HG03432 (cell line): ENCODE data around the gene TNFRSF12A.
"Not testable (repeated sequence)": the region's sequence is repeated elsewhere in the genome, so short reads cannot be mapped to it uniquely, and the experiment has no call there.

Source experiments
- ATAC-seq: cut with Tn5 transposase; IDR thresholded peaks from one replicate; pipeline ENCODE4 v1.9.1; 2021; ENCODE audit warnings: mild to moderate bottlenecking, moderate library complexity; ENCODE audit not compliant: unreplicated experiment

Gene TNFRSF12A

DNA sequence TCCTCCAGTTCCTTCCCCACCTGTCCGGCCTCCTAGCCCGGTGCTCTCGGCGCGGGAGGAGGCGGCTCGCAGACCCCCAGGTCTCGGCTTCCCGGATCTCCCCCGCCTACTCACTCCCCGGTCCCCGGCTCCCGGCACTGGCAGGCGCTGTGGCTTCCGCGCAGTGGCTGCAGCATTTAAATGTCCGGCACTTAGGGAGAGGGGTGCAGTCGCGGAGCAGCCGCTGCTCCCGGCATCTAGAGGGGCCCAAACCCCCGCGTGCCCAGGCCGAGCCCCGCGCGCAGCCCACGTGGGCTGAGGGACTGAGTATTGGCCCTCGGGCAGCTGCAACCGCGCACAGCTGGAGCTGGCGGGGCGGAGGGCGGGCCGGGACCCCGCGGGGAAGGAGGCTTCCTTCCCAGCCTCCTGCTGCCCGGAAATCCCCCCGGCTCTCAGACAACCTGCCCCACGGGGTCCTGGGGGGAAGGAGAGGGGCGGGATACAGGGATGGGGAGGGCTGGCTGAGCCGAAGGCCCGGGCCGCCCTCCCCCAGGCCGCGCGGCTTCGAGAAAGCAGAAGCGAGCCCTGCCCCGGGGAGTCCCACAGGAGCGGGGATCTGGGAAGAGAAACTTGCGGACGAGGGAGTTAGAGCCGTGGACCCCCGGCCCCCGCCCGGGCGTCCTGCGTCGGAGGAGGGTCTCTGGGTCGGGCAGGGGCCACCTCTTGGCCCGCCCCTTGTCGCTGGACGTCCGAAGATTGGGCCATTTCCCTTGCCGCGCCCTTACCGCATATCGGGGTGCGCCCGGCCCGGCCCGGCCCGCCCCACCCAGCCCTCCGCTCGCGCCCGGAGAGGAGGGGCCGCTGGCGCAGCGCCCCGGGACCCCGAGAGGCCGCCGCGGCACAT is 25.8 kb downstream of the TNFRSF12A start, which contains the start of gene MMP25:
TSS of gene MMP25 (plus strand) at position 804 of the 883 bp plus-strand sequence. CDS start 357 bp downstream, outside the sequence.
- ATAC-seq = no peak

DNA sequence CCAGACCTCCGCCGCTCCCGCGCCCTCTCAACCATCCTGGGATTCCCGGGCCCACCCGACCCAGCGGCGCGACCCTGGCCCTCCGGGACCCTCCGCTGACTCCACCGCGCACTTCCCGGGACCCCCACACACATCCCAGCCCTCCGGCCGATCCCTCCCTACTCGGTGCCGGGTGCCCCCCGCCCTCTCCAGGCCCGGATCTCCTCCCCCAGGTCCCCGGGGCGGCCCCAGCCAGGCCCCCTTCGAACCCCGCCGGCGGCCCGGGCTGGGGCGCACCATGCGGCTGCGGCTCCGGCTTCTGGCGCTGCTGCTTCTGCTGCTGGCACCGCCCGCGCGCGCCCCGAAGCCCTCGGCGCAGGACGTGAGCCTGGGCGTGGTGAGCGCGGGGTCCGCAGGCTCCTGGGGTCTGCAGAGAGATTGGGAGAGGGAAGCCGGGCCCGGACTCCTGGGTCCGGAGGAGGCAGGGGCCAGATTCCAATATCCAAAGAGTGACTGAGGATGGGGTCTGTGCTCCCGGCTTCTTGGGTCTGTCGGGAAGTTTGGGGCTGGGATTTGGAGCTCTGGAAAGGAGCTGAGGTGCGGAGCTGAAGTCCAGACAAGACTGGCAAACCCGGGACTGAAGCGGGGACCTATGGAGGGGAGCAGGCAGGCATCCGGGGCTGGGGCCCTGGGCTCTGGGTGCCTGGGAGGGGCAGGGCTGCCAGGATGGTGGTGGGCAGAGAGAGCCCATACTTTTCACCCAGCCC is 26.6 kb downstream of the TNFRSF12A start:
- ATAC-seq = no peak

DNA sequence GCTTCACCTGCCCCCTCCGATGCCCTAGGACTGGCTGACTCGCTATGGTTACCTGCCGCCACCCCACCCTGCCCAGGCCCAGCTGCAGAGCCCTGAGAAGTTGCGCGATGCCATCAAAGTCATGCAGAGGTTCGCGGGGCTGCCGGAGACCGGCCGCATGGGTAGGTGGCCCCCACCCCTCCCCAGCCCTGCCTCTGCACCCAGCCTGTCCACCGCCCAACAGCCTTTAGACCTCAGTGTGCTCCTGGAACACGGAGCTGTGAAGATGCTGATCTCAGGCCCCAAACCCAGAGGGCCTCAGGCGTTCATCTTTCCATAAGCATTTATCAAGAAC is 27.2 kb downstream of the TNFRSF12A start:
- ATAC-seq = no peak

DNA sequence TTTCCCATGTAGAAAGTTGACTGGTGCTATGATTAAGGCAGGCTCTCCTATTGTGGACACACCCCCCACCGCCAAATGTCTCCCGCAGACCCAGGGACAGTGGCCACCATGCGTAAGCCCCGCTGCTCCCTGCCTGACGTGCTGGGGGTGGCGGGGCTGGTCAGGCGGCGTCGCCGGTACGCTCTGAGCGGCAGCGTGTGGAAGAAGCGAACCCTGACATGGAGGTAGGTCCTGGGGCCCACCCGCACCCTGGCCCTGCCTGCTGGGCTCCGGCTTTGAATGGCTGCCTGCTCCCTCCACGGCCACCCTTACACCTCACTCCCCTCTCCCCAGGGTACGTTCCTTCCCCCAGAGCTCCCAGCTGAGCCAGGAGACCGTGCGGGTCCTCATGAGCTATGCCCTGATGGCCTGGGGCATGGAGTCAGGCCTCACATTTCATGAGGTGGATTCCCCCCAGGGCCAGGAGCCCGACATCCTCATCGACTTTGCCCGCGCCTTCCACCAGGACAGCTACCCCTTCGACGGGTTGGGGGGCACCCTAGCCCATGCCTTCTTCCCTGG is 29.8 kb downstream of the TNFRSF12A start:
- ATAC-seq = no peak

DNA sequence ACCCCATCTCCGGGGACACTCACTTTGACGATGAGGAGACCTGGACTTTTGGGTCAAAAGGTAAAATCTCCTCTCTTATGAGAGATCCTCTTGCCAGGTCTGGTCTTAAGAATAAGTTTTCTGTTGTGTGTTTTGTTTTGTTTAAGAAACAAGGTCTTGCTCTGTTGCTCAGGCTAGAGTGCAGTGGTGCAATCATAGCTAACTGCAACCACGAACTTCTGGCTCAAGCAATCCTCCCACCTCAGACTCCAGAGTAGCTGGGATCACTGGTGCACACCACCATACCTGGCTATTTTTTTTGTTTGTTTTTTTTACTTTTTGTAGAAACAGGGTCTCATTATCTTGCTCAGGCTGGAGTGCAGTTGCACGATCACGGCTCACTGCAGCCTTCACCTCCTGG is 30.3 kb downstream of the TNFRSF12A start:
- ATAC-seq = no peak

DNA sequence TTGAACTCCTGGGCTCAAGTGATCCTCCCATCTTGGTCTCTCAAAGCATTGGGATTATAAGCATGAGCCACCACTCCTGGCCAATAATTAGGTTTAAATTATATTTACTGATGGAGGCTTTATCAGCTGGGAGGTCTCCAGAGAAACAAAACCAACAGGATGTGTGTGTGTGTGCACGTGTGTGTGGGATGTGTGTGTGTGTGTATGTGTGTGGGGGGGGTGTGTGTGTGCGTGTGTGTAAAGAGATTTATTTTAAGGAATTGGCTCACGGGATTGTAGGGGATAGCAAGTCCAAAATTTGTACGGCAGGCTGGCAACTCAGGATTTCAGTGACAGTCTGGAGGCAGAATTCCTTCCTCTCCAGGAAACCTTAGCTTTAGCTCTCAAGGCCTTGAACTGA is 30.8 kb downstream of the TNFRSF12A start:
- ATAC-seq = no peak

DNA sequence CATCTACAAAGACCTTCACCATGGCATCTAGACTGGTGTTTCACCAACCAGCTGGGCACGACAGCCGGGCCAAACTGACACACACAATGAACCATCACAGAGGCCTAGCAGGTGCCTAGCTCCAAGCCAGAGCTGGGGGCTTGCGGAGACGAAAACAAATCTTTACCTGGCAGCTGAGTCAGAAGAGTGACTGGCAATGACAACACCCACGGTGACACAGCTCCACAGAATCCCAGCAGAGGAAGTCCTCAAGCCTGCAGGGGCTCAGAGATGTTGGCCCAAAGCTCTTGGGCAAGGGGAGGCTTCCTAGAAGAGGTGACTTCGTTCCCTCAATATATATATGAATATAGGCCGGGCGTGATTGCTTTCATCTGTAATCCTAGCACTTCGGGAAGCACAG is 31.3 kb downstream of the TNFRSF12A start:
- ATAC-seq = no peak

DNA sequence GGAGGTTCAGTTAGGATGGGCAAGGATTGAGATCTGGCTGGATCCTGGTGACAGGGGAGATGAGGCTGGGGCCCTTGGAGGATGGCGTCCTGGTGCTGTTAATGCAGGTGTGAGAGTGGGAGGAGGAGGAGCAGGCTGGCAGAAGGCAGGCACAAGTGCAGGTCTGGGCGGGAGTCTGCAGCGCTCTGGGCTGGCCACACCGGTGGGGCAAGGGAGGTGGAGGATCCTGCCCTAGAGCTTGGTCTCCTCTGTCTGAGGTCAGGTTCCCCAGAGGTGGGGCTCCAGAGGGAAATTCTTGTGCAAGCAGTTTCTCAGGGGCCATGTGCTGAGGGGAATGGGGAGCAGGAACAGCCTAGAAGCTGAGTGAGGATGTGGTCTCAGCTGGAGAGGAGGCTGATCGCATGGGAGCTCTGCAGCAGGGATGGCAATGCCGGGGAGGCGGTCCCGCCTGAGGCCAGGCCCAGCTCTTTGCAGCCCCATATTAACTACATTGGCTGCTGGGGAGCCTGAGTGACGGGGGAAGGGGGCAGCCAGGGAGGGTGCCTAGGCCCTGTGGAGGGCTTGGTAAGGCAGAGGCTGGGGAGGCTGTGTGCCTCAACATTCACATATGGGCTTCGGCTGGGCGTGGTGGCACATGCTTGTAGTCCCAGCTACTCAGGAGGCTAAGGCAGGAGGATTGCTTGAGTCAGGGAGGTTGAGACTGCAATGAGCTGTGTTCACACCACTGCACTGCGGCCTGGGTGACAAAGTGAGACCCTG is 32.6 kb downstream of the TNFRSF12A start:
- ATAC-seq = not testable (repeated sequence)

DNA sequence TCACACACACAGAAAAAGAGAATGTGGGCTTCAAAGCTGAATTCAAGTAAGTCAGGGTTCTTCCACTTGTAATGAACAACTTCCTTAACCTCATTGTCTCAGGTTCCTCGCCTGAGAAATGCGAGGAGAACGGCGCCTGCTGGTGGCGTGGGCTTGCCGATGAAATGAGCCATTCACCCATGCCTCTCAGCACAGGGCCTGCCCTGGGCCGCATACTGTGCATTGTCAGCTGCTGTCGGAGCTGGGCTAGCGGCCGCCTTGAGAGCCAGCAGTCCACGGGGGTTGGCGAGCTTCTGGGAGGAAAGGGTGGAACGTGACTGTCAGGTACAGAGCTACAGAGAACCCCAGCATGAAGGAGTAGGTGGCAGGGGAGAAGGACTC is 33.2 kb downstream of the TNFRSF12A start:
- not testable (repeated sequence) for ATAC-seq

DNA sequence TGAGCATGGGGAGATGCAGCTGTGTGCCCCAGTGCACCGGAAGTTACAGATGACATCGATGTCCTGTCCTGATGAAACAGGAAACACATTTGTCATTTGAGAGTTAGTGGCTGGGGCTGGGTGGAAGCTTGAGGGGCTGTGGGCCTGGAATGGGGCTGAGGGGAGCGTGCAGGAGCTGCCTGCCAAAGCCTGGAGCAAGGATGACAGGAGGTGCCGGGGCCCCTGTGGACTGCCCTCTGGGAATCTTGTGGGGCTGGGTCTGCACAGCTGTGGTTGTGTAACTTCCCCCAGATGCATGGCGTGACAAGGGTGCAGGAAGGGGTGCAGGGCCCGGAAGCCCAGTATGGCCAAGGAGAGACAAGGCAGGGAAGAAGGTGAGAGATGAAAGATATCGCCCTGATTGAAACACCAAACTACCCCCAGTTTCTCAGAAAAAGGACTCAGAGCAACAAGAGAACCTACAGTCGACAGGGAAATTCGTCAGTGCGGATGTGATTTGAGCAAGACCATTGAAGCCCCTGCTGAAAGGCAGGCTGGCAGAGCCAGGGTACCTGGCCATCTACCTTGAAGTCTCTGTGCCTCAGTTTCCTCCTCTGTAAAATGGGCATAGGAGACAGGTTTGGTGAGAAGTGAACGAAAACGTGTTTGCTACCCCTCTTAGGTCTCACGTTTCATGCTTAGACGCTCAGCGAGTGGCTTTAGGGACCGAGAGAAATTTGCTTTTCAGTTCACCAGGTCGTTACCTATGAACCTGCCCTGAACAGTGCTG is 35.0 kb downstream of the TNFRSF12A start:
- no peak for ATAC-seq

DNA sequence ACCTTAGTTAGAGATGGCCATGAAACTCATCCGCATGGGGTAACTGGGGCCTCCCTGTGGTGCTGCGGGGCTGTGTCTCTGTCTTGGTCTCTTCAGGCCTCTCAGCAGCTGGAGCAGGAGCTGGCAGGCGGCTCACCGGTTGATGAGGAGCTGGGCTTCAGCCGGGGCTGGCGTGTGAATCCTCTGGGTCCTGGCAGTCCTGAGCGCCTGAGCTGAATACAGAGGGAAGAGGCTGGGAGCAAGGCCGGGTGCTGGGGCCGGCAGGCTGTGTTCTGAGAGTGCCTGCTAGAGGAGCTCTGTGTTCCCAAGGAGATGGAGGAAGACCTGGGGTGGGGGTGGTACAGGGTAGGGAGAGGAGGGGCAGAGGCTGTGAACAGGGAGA is 35.6 kb downstream of the TNFRSF12A start:
- ATAC-seq = not testable (repeated sequence)

DNA sequence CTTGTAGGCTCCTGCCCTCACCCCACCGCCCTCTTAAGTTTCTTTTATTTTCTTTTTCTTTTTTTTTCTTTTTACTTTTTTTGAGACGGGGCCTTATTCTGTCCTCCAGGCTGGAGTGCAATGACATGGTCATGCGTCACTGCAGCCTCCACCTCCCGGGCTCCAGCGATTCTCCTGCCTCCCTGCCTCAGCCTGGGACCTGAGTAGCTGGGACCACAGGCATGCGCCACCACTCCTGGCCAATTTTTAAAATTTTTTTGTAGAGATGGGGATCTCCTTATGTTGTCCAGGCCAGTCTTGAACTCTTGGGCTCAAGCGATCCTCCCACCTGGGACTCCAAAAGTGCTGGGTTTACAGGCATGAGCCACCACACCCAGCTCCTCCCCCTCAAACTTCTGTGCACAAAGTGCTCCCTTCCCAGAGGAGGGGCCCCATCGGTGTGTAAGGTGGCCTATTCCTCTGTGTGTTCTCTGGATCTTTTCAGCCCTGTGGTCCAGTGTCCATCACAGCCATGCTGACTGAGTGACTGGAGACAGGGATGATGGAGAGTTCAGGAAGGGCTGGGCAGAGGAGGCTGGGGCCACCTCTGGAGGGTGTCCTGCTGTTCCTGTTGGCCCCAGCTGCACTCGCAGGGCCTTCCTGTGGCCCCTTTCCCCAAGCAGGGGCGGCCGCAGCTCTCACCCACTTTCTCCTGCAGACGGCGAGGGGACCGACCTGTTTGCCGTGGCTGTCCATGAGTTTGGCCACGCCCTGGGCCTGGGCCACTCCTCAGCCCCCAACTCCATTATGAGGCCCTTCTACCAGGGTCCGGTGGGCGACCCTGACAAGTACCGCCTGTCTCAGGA is 36.4 kb downstream of the TNFRSF12A start:
- ATAC-seq = no peak

DNA sequence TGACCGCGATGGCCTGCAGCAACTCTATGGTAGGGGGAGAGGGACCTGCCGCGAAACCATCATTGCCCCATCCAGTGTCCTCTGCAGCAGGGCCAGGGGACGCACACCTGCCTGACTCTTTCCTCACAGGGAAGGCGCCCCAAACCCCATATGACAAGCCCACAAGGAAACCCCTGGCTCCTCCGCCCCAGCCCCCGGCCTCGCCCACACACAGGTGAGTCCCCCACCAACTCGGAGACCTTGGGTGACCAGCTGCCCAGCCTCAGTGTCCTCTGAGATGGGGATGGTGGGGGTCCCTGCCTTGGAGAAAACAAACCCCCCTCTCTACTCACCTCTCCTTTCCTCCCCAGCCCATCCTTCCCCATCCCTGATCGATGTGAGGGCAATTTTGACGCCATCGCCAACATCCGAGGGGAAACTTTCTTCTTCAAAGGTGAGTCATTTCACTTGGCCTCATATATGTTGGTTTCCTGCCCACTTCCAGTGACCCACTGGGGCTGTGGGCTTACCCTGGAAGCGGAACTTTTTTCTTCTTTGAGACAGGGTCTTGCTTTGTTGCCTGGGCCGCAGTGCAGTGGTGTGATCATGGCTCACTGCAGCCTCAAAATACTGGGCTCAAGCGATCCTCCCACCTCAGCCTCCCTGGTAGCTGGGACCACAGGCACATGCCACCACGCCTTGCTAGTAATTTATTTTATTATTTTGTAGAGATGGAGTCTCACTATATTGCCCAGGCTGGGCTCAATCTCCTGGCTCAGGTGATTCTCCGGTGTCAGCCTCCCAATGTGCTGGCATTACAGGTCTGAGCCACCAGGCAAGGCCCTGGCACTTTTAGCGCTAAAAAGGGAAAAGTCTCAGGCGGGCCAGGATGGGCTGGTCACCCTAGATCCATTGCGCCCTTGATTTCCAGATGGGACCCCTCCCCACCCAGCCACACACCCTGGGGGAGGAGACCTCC is 37.3 kb downstream of the TNFRSF12A start:
- ATAC-seq = no peak

DNA sequence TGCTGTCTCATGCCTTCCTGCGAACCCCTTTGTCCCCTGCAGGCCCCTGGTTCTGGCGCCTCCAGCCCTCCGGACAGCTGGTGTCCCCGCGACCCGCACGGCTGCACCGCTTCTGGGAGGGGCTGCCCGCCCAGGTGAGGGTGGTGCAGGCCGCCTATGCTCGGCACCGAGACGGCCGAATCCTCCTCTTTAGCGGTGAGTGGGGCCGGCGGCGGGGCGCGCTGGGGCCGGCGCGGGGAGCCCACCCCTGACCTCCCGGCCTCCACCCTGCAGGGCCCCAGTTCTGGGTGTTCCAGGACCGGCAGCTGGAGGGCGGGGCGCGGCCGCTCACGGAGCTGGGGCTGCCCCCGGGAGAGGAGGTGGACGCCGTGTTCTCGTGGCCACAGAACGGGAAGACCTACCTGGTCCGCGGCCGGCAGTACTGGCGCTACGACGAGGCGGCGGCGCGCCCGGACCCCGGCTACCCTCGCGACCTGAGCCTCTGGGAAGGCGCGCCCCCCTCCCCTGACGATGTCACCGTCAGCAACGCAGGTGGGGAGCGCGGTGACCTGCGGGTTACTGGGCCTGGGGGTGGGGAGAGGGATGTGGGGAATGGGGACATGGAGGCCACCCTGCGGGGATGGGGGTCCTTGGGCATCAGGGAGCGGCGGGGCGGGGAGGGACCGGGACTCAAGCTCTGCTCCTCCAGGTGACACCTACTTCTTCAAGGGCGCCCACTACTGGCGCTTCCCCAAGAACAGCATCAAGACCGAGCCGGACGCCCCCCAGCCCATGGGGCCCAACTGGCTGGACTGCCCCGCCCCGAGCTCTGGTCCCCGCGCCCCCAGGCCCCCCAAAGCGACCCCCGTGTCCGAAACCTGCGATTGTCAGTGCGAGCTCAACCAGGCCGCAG is 38.2 kb downstream of the TNFRSF12A start:
- peak; percentile 36 for ATAC-seq

DNA sequence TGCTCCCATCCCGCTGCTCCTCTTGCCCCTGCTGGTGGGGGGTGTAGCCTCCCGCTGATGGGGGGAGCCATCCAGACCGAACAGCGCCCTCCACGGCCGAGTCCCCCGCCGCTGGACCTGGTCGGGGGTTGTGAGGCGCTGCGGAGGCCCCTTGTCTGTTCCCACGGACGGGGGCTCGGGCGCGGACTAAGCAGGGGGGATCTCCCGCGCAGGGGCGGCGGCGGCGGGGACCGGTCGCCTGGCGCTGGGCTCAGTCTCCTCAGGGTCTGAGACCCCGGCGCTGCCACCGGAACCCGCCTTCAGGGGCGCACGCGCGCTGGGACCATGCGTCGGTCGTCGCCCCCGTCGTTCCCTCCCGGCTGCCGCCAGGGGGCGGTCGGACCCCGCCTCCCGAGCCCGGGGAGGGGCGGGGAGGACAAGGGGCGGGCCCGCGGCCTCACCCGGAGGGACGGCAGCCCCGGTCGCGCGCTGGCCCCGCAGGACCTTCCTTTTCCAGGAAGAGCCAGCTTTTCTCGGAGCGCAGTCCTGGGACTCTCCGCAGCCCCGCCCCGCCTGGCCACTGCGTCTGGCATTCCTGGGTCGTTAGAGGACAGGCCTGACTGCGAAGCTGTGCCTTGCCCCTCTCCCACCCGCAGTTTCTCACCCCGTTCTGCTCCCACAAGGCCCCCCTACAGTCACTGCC is 39.0 kb downstream of the TNFRSF12A start:
- peak; percentile 84 for ATAC-seq

DNA sequence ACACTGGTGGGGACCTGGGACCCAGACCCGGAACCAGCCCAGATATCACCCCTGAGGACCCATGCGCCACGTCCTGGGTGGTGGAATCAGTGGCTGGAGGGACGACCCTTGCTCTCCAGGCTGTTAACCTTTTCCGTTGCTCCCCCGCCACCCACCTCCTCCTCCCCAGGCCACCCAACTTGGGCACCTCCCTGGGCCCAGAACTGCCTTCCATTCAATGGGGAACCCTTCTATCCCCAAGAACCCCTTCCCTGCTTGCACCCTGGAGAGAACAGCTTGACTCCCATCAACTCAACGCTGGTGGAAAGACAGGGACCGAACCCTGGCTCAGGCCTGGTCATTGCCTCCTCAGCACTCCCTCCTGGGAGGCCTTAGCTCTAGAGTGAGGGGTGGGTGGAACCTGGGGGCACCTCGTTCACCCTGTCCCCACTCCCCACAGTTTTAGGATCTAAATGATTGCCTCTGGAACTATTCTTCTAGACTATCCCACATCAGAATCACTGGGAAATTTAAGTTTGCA is 39.6 kb downstream of the TNFRSF12A start:
- no peak for ATAC-seq
